SHP77 treated with DMSO at 0.1 percent for 48 hours (cell line): Measurements from ENCODE around the gene C16orf95.

Experiments
- DNase-seq: peaks from one replicate; lab custom pipeline; 2025; lab: John Stamatoyannopoulos, UW

C16orf95 gene

GRCh38 chr16:87316450-87316922, 706 bp downstream of the C16orf95 start:
- no peak for DNase-seq

- no peak for DNase-seq
Observed at GRCh38 chr16:87314990-87315420, 2.2 kb downstream of the C16orf95 start.

GRCh38 chr16:87312008-87312407, 5.2 kb downstream of the C16orf95 start:
- no peak for DNase-seq

GRCh38 chr16:87311387-87311786, 5.8 kb downstream of the C16orf95 start:
- no peak for DNase-seq

GRCh38 chr16:87310610-87311009, 6.6 kb downstream of the C16orf95 start:
- no peak for DNase-seq

- no peak for DNase-seq
Observed at GRCh38 chr16:87309620-87310525, 7.3 kb downstream of the C16orf95 start.

GRCh38 chr16:87308826-87309225, 8.4 kb downstream of the C16orf95 start:
- DNase-seq, result no peak

GRCh38 chr16:87306516-87306915, 10.7 kb downstream of the C16orf95 start:
- DNase-seq, result no peak

GRCh38 chr16:87305505-87306391, 11.4 kb downstream of the C16orf95 start:
- DNase-seq, result no peak

- no peak for DNase-seq
Observed at GRCh38 chr16:87304951-87305350, 12.2 kb downstream of the C16orf95 start.

- DNase-seq, result no peak
Observed at GRCh38 chr16:87303962-87304521, 13.2 kb downstream of the C16orf95 start.

GRCh38 chr16:87303431-87303930, 13.7 kb downstream of the C16orf95 start:
- no peak for DNase-seq

- DNase-seq, result no peak
Observed at GRCh38 chr16:87298857-87299465, 18.2 kb downstream of the C16orf95 start.

GRCh38 chr16:87297918-87298631, 19.1 kb downstream of the C16orf95 start:
- DNase-seq, result no peak

- no peak for DNase-seq
Observed at GRCh38 chr16:87297407-87297806, 19.8 kb downstream of the C16orf95 start.

- no peak for DNase-seq
Observed at GRCh38 chr16:87295661-87296531, 21.3 kb downstream of the C16orf95 start.

- no peak for DNase-seq
Observed at GRCh38 chr16:87295259-87295658, 21.9 kb downstream of the C16orf95 start.

GRCh38 chr16:87293990-87294389, 23.2 kb downstream of the C16orf95 start:
- no peak for DNase-seq

- no peak for DNase-seq
Observed at GRCh38 chr16:87291944-87292343, 25.2 kb downstream of the C16orf95 start.

- no peak for DNase-seq
Observed at GRCh38 chr16:87288753-87289362, 28.3 kb downstream of the C16orf95 start.
